Measurements from ENCODE around the gene C1QTNF5.
A peak's percentile ranks its signal among the peaks of the same experiment; 100 is the strongest.
"Not testable (repeated sequence)": the region's sequence is repeated elsewhere in the genome, so short reads cannot be mapped to it uniquely, and the experiment has no call there.

C1QTNF5 gene

GRCh38 chr11:119340335-119341221, at the start of gene C1QTNF5:
TSS of gene C1QTNF5 (minus strand) at chr11:119340883. CDS start at chr11:119340397, 486 bp downstream.
- peak; percentile 61 for DNase-seq (ENCODE audit: low read depth)

GRCh38 chr11:119389611-119390254, 49.0 kb upstream of the C1QTNF5 start:
- no peak for DNase-seq (ENCODE audit: low read depth)

- no peak for DNase-seq (ENCODE audit: low read depth)
Measured at GRCh38 chr11:119388103-119388502, 47.4 kb upstream of the C1QTNF5 start.

GRCh38 chr11:119384332-119384731, 43.6 kb upstream of the C1QTNF5 start:
- no peak for DNase-seq (ENCODE audit: low read depth)

GRCh38 chr11:119382513-119382912, 41.8 kb upstream of the C1QTNF5 start:
- not testable (repeated sequence) for DNase-seq (ENCODE audit: low read depth)

GRCh38 chr11:119382101-119382500, 41.4 kb upstream of the C1QTNF5 start:
- no peak for DNase-seq (ENCODE audit: low read depth)

- peak; percentile 93 for DNase-seq (ENCODE audit: low read depth)
Measured at GRCh38 chr11:119381181-119381988, 40.7 kb upstream of the C1QTNF5 start, which contains the start of gene USP2. TSS of gene USP2 (minus strand) at chr11:119381690. CDS start at chr11:119373480, 8,210 bp downstream.

GRCh38 chr11:119380827-119381180, 40.1 kb upstream of the C1QTNF5 start:
- no peak for DNase-seq (ENCODE audit: low read depth)

GRCh38 chr11:119380160-119380826, 39.6 kb upstream of the C1QTNF5 start:
- DNase-seq (ENCODE audit: low read depth): no peak

- peak; percentile 29 for DNase-seq (ENCODE audit: low read depth)
Measured at GRCh38 chr11:119378851-119379465, 38.3 kb upstream of the C1QTNF5 start.

GRCh38 chr11:119377961-119378667, 37.4 kb upstream of the C1QTNF5 start:
- DNase-seq (ENCODE audit: low read depth): peak; percentile 39

GRCh38 chr11:119377112-119377901, 36.6 kb upstream of the C1QTNF5 start:
- no peak for DNase-seq (ENCODE audit: low read depth)

GRCh38 chr11:119376197-119376847, 35.6 kb upstream of the C1QTNF5 start:
- no peak for DNase-seq (ENCODE audit: low read depth)

GRCh38 chr11:119375337-119376196, 34.9 kb upstream of the C1QTNF5 start:
- DNase-seq (ENCODE audit: low read depth): peak; percentile 57

- no peak for DNase-seq (ENCODE audit: low read depth)
Measured at GRCh38 chr11:119374632-119375336, 34.1 kb upstream of the C1QTNF5 start.

GRCh38 chr11:119373921-119374631, 33.4 kb upstream of the C1QTNF5 start:
- peak; percentile 76 for DNase-seq (ENCODE audit: low read depth)

Data from amniotic epithelial cell (primary cell).